ENCODE measurements around the gene TIMMDC1. TPM values are rescaled to one million over a fixed set of nuclear protein-coding genes. Genes with fewer than 3 reads are reported as not detected.
A peak's percentile ranks its signal among the peaks of the same experiment; 100 is the strongest.

Gene TIMMDC1
- total and polyA plus RNA-seq, 10 of the 15 experiments (the other 5 are each of a cell fraction or from before 2014, with no cell fraction given): 55.9 to 146 (median 72.1) TPM

GRCh38 chr3:119562307-119562961, 64.1 kb downstream of the TIMMDC1 start (continued):
- TF ChIP-seq CUX1 (IDR thresholded peaks at IDR 0.05; ENCODE audit: insufficient replicate concordance, low read depth, low read length) (no peak), ETV6 (conservative IDR thresholded peaks at IDR 0.05 in 1 of 2, IDR thresholded peaks at IDR 0.05 in 1 of 2; ENCODE audit: borderline replicate concordance in 1 of 2, low read depth in 1 of 2) (peak in 1 of 2 experiments; percentile 59; a peak in 1 of 4 replicates), EED (IDR thresholded peaks at IDR 0.05; ENCODE audit: low read depth) (peak; percentile 77), USF1 (IDR thresholded peaks at IDR 0.05; ENCODE audit: borderline replicate concordance, extremely low read length, insufficient read depth, low read depth, low read length) (no peak), CHD2 (IDR thresholded peaks at IDR 0.05; ENCODE audit: borderline replicate concordance, low read depth, low read length) (peak; percentile 53; the same call in 1 of the 2 replicates), NFXL1 (IDR thresholded peaks at IDR 0.05; ENCODE audit: borderline replicate concordance) (no peak), ZSCAN29 (IDR thresholded peaks at IDR 0.05) (peak; percentile 90), CBX5 (IDR thresholded peaks at IDR 0.05; ENCODE audit: low read depth) (peak; percentile 79; the same call in 1 of the 2 replicates), SKIL (IDR thresholded peaks at IDR 0.05; ENCODE audit: low read depth, poor library complexity, severe bottlenecking) (peak; percentile 92), ZBTB40 (IDR thresholded peaks at IDR 0.05; ENCODE audit: borderline replicate concordance) (no peak; the same call in 1 of the 2 replicates), MTA3 (IDR thresholded peaks at IDR 0.05; ENCODE audit: borderline replicate concordance, low read length) (peak; percentile 83; the same call in 1 of the 2 replicates), CHD1 (IDR thresholded peaks at IDR 0.05; ENCODE audit: low read depth, low read length) (0 out of 2 replicates have a peak, but pooled peaks have one; percentile 61)

Data from GM12878 (cell line).